DMS79 (cell line): ENCODE results near the gene CD70.
"Not testable (repeated sequence)": the region's sequence is repeated elsewhere in the genome, so short reads cannot be mapped to it uniquely, and the experiment has no call there.

Experiments used
- DNase-seq: peaks from one replicate; lab custom pipeline; 2025; lab: John Stamatoyannopoulos, UW

The CD70 gene

GRCh38 chr19:6570764-6571163 is 20.2 kb downstream of the CD70 start:
- DNase-seq, result no peak

GRCh38 chr19:6568816-6569215 is 22.1 kb downstream of the CD70 start:
- no peak for DNase-seq

- no peak for DNase-seq
Observed at GRCh38 chr19:6568010-6568526, 22.9 kb downstream of the CD70 start.

GRCh38 chr19:6566727-6567126 is 24.2 kb downstream of the CD70 start:
- DNase-seq, result not testable (repeated sequence)

GRCh38 chr19:6564393-6564792 is 26.6 kb downstream of the CD70 start:
- no peak for DNase-seq

GRCh38 chr19:6562437-6562836 is 28.5 kb downstream of the CD70 start:
- DNase-seq, result not testable (repeated sequence)

GRCh38 chr19:6556480-6557195 is 34.3 kb downstream of the CD70 start:
- DNase-seq, result no peak

GRCh38 chr19:6556043-6556449 is 34.9 kb downstream of the CD70 start:
- no peak for DNase-seq

GRCh38 chr19:6551607-6552450 is 39.1 kb downstream of the CD70 start:
- DNase-seq, result no peak

- DNase-seq, result no peak
Observed at GRCh38 chr19:6551091-6551490, 39.9 kb downstream of the CD70 start.

- DNase-seq, result not testable (repeated sequence)
Observed at GRCh38 chr19:6550679-6551078, 40.3 kb downstream of the CD70 start.

- DNase-seq, result no peak
Observed at GRCh38 chr19:6543866-6544347, 47.0 kb downstream of the CD70 start.

- DNase-seq, result no peak
Observed at GRCh38 chr19:6540918-6541689, 49.8 kb downstream of the CD70 start.

GRCh38 chr19:6539514-6539913 is 51.4 kb downstream of the CD70 start:
- DNase-seq, result no peak
